ENCODE measurements around the gene C1orf35.

Gene C1orf35

GRCh38 chr1:228079013-228079412 is 24.1 kb downstream of the C1orf35 start:
- no peak for DNase-seq (ENCODE audit: low spot score)

GRCh38 chr1:228077565-228078330 is 25.4 kb downstream of the C1orf35 start:
- no peak for DNase-seq (ENCODE audit: low spot score)

GRCh38 chr1:228076796-228077430 is 26.2 kb downstream of the C1orf35 start:
- DNase-seq (ENCODE audit: low spot score): no peak

- no peak for DNase-seq (ENCODE audit: low spot score)
These were observed 27.3 kb downstream of the C1orf35 start for GRCh38 chr1:228075801-228076271.

DNA sequence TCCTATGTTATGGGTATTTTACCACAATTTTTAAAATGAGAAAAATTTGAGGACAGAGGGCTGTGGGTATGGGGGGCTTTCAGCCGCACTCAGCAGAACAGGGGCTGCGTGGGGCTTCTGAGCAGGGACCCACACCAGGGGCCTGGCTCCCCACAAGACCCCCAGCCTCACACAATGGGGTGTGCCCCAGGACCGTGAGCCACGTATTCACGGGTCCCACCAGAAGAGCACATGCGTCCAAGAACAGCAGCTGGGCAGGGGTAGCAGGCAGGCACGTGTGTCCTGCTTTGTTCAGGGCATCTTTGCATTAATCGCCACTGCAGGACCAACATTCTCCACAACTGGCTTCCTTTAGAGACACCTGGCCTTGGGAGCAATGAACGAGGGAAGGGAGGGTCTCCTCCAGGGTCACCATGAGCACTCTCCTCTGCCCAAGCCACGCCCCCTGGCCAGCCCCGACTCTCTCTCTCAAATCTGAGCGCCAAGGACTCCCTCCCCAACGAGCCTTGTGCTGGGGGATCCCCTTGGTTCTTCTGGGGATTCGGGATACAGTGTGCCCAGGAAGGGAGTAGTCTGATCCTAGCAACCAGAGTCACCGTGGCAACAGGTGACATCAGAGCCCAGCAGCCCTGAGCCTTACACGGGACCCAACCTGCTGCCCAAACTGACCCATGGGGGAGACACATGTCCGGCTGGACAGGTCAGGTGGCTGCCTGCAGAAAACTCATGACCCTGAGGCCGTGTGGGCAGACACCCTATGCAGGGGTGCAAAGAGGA is 28.0 kb downstream of the C1orf35 start:
- DNase-seq (ENCODE audit: low spot score): no peak

- no peak for DNase-seq (ENCODE audit: low spot score)
These were observed 29.1 kb downstream of the C1orf35 start for GRCh38 chr1:228073857-228074545.

GRCh38 chr1:228073061-228073856 is 29.9 kb downstream of the C1orf35 start:
- DNase-seq (ENCODE audit: low spot score): no peak

DNA sequence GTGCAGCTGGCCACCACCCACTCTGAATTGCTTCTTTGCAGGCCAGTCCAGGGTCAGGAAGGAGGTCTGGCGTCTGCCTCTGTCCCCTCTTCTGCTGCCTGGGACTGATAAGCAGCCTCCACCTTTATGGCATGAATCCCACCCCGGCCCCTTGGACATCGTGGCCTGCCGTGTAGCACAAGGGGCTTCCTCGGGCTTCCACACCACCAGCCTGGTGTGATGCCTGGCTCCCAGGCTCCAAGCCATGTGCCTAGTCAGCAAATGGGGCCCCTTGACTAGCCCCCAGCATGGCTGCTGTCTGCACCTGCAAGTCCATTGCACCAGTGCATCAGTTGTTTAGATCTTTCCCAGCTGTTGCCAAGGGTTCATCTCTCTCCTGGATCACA is 30.5 kb downstream of the C1orf35 start:
- no peak for DNase-seq (ENCODE audit: low spot score)

- DNase-seq (ENCODE audit: low spot score): no peak
These were observed 31.1 kb downstream of the C1orf35 start for GRCh38 chr1:228071839-228072657.

DNA sequence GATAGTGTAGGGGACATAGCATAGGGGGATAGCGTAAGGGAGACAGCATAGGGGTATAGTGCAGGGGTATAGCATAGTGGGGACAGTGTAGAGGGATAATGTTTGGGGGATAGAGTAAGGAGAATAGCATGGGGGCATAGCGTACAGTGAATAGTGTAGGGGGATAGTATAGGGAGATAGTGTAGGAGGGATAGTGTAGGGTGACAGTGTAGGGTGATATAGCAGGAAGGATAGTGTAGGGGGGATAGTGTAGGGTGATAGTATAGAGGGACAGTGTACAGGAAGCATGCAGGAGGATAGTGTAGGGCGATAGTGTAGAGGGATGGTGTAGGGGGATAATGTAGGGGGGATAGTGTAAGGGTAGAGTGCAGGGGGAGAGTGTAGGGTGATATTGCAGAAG is 32.3 kb downstream of the C1orf35 start:
- DNase-seq (ENCODE audit: low spot score): no peak

DNA sequence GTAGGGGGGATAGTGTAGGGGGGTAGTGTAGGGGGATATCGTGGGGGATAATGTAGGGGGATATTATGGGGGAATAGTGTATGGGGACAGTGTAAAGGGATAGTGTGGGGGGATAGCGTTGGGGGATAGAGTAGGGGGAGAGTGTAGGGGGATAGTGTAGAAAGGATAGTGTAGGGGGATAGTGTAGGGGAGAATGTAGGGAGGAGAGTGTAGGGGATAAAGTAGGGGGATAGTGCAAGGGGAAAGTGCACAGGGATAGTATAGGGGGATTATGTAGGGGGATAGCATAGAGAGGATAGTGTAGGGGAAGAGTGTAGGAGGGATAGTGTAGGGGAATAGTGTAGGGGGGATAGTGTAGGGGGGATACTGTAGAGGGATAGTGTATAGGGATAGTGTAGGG is 33.0 kb downstream of the C1orf35 start:
- DNase-seq (ENCODE audit: low spot score): no peak

DNA sequence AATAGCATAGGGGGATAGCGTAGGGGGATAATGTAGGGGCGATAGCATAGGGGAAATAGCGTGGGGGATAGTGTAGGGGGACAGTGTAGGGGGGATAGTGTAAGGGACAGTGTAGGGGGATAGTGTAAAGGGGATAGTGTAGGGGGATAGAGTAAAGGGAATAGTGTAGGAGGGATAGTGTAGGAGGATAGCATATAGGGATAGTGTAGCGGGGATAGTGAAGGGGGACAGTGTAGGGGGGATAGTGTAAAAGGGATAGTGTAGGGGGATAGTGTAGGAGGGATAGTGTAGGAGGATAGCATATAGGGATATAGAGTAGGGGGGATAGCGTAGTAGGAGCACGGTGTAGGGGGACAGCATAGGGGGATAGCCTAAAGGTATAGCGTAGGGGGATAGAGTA is 34.8 kb downstream of the C1orf35 start:
- no peak for DNase-seq (ENCODE audit: low spot score)

- no peak for DNase-seq (ENCODE audit: low spot score)
These were observed 36.1 kb downstream of the C1orf35 start for GRCh38 chr1:228066891-228067654.

GRCh38 chr1:228066416-228066815 is 36.7 kb downstream of the C1orf35 start:
- DNase-seq (ENCODE audit: low spot score): no peak

GRCh38 chr1:228065543-228066347 is 37.4 kb downstream of the C1orf35 start:
- no peak for DNase-seq (ENCODE audit: low spot score)

DNA sequence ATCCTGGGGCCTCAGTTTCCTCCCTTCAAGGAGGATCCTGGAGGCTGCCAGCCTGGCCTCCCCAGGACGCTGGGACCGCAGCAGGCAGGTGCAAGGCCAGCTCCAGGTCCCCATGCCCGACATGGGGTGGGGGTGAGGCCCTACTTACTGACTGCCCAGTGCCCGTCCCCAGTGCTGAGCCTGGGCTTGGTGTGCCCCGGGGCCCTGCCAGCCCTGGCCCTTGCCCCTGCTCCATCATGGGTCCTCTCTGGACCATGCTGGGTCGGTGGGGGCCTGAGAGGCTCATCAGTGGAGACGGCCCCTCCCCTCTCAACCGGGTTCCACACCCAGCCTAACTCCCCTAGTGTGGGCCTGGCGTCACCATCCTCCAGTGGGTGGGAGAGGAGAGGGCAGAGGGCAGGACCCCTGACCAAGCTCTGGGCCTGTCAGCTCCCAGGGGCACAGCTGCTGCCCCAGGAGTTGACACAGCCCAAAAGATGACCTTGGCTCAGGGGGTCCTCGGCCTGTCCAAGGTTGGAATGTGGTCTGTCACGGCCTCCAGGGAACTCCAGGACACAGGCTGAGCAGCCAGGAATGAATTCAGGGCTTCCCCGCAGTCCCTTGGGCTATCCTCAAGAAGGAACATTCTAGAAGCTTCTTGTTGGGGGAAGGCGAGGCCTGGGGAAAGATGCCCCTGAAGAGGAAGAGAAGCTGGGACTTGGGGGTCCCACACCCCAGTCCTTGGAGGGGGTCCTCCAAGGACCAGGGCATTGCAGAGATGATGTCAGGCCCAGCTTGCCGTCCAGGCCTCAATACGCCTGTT is 38.2 kb downstream of the C1orf35 start:
- no peak for DNase-seq (ENCODE audit: low spot score)

DNA sequence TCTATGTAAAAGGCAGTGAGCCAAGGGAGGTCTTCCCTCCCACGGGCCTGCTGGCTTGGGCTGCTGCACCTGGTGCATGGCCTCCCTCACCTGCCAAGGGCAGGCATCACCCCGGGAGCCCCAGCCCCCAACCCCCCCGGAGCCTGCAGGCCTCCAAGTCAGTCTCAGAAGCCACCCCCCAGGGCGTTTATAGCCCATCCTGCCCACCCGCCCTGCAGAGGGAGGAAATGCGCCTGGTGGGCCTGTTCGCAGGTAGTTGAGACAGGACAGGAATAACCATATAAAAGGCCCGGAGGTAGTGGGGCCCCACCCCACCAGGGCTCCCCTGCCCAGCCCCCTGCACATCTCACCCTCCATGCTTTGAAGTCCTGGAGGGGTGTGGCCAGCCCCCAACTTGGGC is 38.8 kb downstream of the C1orf35 start:
- DNase-seq (ENCODE audit: low spot score): no peak
